AG09309 (cell line): ENCODE measurements around the gene PRR23E.

Source experiments
- DNase-seq: peaks from one replicate; pipeline ENCODE4 v3.0.0-alpha.2; 2010; ENCODE audit warnings: low read depth
- H3K4me3 ChIP-seq: 2 replicates; pipeline ENCODE4 v1.5.1; 2011; ENCODE audit warnings: mild to moderate bottlenecking, low read depth, low read length, moderate library complexity; ENCODE audit not compliant: control insufficient read depth
- CTCF ChIP-seq: IDR thresholded peaks from 2 replicates; pipeline ENCODE4 v1.5.1; 2011; ENCODE audit warnings: mild to moderate bottlenecking, low read depth, low read length, inconsistent platforms; ENCODE audit not compliant: insufficient read depth, control insufficient read depth; ENCODE audit errors: missing control alignments

PRR23E gene

DNA sequence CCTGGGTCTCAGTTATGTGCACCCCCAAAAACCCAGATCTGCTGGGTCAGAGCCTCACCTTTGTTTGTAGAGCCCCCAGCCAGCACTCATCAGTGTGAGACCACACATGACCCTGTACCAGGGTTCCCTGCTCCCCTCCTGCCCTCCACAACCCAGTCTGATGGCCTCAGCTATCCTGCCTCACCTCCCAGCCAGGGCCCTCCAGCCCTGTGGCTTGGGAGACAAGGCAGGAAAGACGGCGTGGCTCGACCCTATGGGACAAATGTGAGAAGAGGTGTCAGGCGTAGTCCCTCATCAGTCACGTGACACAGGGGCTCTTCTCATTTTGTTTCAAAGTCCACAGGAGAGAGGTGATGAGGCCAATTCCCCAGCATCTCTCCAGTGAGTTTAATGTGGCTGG lies 28.3 kb upstream of the PRR23E start:
- TF ChIP-seq CTCF: no peak
- no peak overlapping the region for H3K4me3 ChIP-seq
- DNase-seq: no peak

DNA sequence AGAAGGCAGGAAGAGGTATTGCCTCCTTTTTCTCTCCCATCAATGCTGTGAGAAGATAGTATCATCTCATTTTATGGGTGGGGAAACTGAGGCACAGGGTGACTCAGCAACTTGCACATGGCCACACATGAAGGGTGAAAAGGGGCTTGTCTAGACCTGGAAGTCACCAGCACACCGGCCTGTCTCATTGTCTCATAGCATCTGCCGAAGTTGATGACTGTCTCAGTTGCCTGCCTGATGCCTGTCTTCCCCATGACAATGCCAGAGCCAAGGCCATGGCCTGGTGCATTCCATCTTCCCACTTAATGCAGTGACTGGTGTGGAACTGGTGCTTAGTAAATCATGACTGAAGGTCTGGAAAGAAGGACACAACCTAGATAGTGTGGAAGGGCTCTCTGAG lies 27.9 kb upstream of the PRR23E start:
- DNase-seq: no peak
- no peak overlapping the region for H3K4me3 ChIP-seq
- TF ChIP-seq CTCF: no peak

DNA sequence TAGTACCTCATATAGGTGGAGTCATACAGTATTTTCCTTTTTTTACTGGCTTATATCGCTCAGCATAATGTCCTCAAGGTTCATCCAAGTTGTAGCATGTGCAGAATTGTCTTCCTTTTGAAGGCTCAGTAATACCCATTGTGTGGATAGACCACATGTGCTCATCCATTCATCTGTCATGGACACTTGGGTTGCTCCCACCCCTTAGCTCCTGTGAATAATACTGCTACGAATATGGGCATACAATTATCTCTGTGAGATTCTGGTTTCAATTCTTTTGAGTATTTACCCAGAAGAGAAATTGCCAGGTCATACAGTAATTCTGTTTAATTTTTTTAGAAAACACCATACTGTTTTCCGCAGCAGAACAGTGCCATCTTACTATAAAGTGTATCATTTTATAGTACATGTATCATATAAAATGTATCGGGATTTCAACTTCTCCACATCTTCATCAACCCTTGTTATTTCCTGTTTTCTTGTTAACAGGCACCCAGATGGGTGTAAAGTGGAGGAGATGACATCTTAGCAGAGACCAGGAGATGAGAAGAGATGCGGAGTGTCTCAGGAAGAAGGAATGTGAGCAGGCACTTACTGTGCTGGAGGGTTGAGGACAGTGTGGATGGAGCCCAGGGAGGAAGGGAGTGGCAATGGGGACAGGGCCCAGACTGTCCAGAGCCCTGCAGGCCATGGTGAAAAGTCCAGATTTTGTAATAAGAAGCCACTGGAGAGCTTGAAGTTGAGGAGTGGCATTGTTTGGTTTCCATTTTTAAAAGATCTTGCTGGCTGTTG lies 27.0 kb upstream of the PRR23E start:
- no peak for TF ChIP-seq CTCF
- H3K4me3 ChIP-seq: no peak overlapping the region
- no peak for DNase-seq

- H3K4me3 ChIP-seq: no peak overlapping the region
- no peak for DNase-seq
- TF ChIP-seq CTCF: no peak
These were observed 26.3 kb upstream of the PRR23E start for GRCh38 chr3:127166501-127167065.

- H3K4me3 ChIP-seq: no peak overlapping the region
- DNase-seq: no peak
- no peak for TF ChIP-seq CTCF
These were observed 25.5 kb upstream of the PRR23E start for GRCh38 chr3:127167315-127168043.

- H3K4me3 ChIP-seq: no peak overlapping the region
- no peak for TF ChIP-seq CTCF
- no peak for DNase-seq
These were observed 24.7 kb upstream of the PRR23E start for GRCh38 chr3:127168271-127168670.
